ENCODE data around the gene PLAGL2. TPM values are rescaled to one million over a fixed set of nuclear protein-coding genes. Genes with fewer than 3 reads are reported as not detected.

PLAGL2 gene
- total RNA-seq, 4 donors from 2014 or later: 2.3 to 15.0 (median 4.9) TPM

GRCh38 chr20:32192698-32193097 lies 14.8 kb downstream of the PLAGL2 start:
- Histone ChIP-seq H3K4me1 (peaks cover 0 to 11% of the 10 kb centered on the region in 2 donors), H3K36me3 (no peaks in the 10 kb centered on the region), H3K9me3 (no peaks in the 10 kb centered on the region), H3K4me3 (no peak overlapping the region), H3K27ac (peak overlapping the region in 1 of 2 donors; percentile 22), H3K27me3 (no peaks in the 10 kb centered on the region)
- no peak for DNase-seq
- intact Hi-C loops (cut with DNase I; ENCODE audit: low total_unique reads): no loop called here
- TF ChIP-seq CTCF (IDR thresholded peaks at IDR 0.05) (no peak), POLR2A (IDR thresholded peaks at IDR 0.05) (no peak)

- H3K27ac ChIP-seq: peak overlapping the region in 1 of 2 donors; percentile 15
These were observed 15.7 kb downstream of the PLAGL2 start for GRCh38 chr20:32191873-32192272.

GRCh38 chr20:32191422-32191821 lies 16.1 kb downstream of the PLAGL2 start:
- peaks cover 0 to 11% of the 10 kb centered on the region in 2 donors for H3K4me1 ChIP-seq
- H3K27ac ChIP-seq: peak overlapping the region in 1 of 2 donors; percentile 15
- intact Hi-C loops (cut with DNase I; ENCODE audit: low total_unique reads): no loop called here

More at GRCh38 chr20:32191873-32192272, 15.7 kb downstream of the PLAGL2 start:
- Histone ChIP-seq H3K27me3 (no peaks in the 10 kb centered on the region), H3K4me1 (peaks cover 0 to 11% of the 10 kb centered on the region in 2 donors), H3K4me3 (no peak overlapping the region), H3K36me3 (no peaks in the 10 kb centered on the region), H3K9me3 (no peaks in the 10 kb centered on the region)
- no peak for DNase-seq
- no peak for TF ChIP-seq CTCF (IDR thresholded peaks at IDR 0.05)
- intact Hi-C loops (cut with DNase I; ENCODE audit: low total_unique reads): no loop called here

GRCh38 chr20:32190616-32191415 lies 16.7 kb downstream of the PLAGL2 start:
- H3K4me1 ChIP-seq: peaks cover 0 to 11% of the 10 kb centered on the region in 2 donors
- peak overlapping the region; percentile 49 to 76 for H3K4me3 ChIP-seq
- intact Hi-C loops (cut with DNase I; ENCODE audit: low total_unique reads): no loop called here

More at GRCh38 chr20:32191422-32191821, 16.1 kb downstream of the PLAGL2 start:
- Histone ChIP-seq H3K36me3 (no peaks in the 10 kb centered on the region), H3K4me3 (no peak overlapping the region), H3K27me3 (no peaks in the 10 kb centered on the region), H3K9me3 (no peaks in the 10 kb centered on the region)
- DNase-seq: no peak
- TF ChIP-seq POLR2A (IDR thresholded peaks at IDR 0.05): no peak

More at GRCh38 chr20:32190616-32191415, 16.7 kb downstream of the PLAGL2 start:
- H3K27me3 ChIP-seq: no peaks in the 10 kb centered on the region
- no peak for TF ChIP-seq POLR2A (IDR thresholded peaks at IDR 0.05)
- TF ChIP-seq CTCF (IDR thresholded peaks at IDR 0.05): no peak
- H3K27ac ChIP-seq: peak overlapping the region; percentile 91 to 92
- no peaks in the 10 kb centered on the region for H3K9me3 ChIP-seq
- H3K36me3 ChIP-seq: no peaks in the 10 kb centered on the region
- no peak for DNase-seq

Data from uterus (tissue), 4 donors.